Stomach (tissue), 4 donors: ENCODE measurements around the gene CIAO2B.

Experiments used
- CTCF ChIP-seq, 7 experiments: fragments of 450-650 bp in 4 of 7; fragments of 200-600 bp in 3 of 7; sonication (generic) in 3 of 7; IDR thresholded peaks; one replicate each; pipeline ENCODE4 v1.5.1; 2016 to 2019; ENCODE audit warnings: antibody characterized with exemption in 7 of 7, control low read depth in 2 of 7, mild to moderate bottlenecking in 1 of 7
- EP300 ChIP-seq: sonication (generic); formaldehyde crosslinking; IDR thresholded peaks from one replicate; pipeline ENCODE4 v1.6.1; 2017; ENCODE audit warnings: antibody characterized with exemption
- POLR2A ChIP-seq, 4 donors: fragments of 450-650 bp; IDR thresholded peaks; one replicate each; pipeline ENCODE4 v1.6.1; 2016; ENCODE audit warnings: antibody characterized with exemption in 4 of 4, control low read depth in 2 of 4, mild to moderate bottlenecking in 1 of 4, moderate library complexity in 1 of 4
- POLR2AphosphoS5 ChIP-seq, 3 donors: sonication (generic); formaldehyde crosslinking; IDR thresholded peaks; one replicate each; pipeline ENCODE4 v1.6.1; 2016; ENCODE audit warnings: antibody characterized with exemption in 3 of 3

DNA sequence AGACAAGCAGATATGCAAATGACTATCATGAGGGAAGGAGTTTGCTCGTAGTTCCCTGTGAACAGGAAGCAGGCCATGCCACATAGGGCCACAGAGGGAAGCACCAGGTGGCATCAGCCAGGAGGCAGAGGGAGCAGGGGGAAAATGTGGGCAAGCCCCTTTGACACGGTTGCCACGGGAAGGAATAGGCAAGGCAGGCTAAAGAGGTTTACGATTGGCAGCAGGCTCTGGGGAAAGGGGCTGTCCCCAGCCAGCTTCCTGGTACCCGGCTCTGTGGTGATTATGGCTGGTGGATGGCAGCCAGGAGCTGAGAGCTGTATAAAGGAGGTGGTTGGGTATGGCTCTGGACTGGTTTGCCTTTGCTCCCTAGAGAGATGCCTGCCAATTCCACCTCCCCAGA lies 27.7 kb upstream of the CIAO2B start:
- TF ChIP-seq CTCF (IDR thresholded peaks at IDR 0.05) (no peak), EP300 (no peak), POLR2AphosphoS5 (IDR thresholded peaks at IDR 0.05) (peak in 1 of 3 donors; percentile 40), POLR2A (IDR thresholded peaks at IDR 0.05) (no peak)
